ENCODE results near the gene USE1.

USE1 gene

GRCh38 chr19:17235971-17236777, 21.0 kb downstream of the USE1 start:
- no peak for DNase-seq

- DNase-seq = no peak
These were observed 21.8 kb downstream of the USE1 start for GRCh38 chr19:17236811-17237543.

GRCh38 chr19:17237747-17238706, 22.9 kb downstream of the USE1 start:
- no peak for DNase-seq

- DNase-seq = no peak
These were observed 25.1 kb downstream of the USE1 start for GRCh38 chr19:17240062-17240752.

GRCh38 chr19:17240826-17241399, 25.8 kb downstream of the USE1 start:
- DNase-seq = no peak

GRCh38 chr19:17242431-17243208, 27.5 kb downstream of the USE1 start:
- DNase-seq = no peak

- DNase-seq = no peak
These were observed 28.2 kb downstream of the USE1 start for GRCh38 chr19:17243211-17243829.

- no peak for DNase-seq
These were observed 28.9 kb downstream of the USE1 start for GRCh38 chr19:17243830-17244617.

GRCh38 chr19:17244618-17245534, 29.7 kb downstream of the USE1 start:
- DNase-seq = no peak

GRCh38 chr19:17245535-17245984, 30.4 kb downstream of the USE1 start, which contains the start of gene NR2F6:
NR2F6 (minus strand) TSS chr19:17245919; CDS start chr19:17245220, 699 bp downstream.
- no peak for DNase-seq

GRCh38 chr19:17246681-17247425, 31.7 kb downstream of the USE1 start:
- DNase-seq = no peak

GRCh38 chr19:17248011-17248776, 33.0 kb downstream of the USE1 start:
- DNase-seq = no peak

GRCh38 chr19:17249887-17250548, 34.9 kb downstream of the USE1 start:
- no peak for DNase-seq

GRCh38 chr19:17254636-17255035, 39.5 kb downstream of the USE1 start:
- DNase-seq = no peak

GRCh38 chr19:17255150-17255621, 40.0 kb downstream of the USE1 start:
- no peak for DNase-seq

GRCh38 chr19:17256130-17256529, 41.0 kb downstream of the USE1 start:
- no peak for DNase-seq
